HepG2 (cell line): ENCODE results near the gene FRMPD2.

Experiments
- MYC ChIP-seq: sonication (generic); formaldehyde crosslinking; IDR thresholded peaks from 2 replicates; pipeline ENCODE4 v1.9.0; 2021; ENCODE audit warnings: missing genetic modification reagents, borderline replicate concordance
- NFYB ChIP-seq: sonication (generic); formaldehyde crosslinking; IDR thresholded peaks from 2 replicates; pipeline ENCODE4 v1.4.0; 2020; ENCODE audit warnings: missing genetic modification reagents
- NR3C1 ChIP-seq: sonication (generic); formaldehyde crosslinking; IDR thresholded peaks from 2 replicates; pipeline ENCODE4 v1.4.0; 2020; ENCODE audit warnings: missing genetic modification reagents
- POLR2A ChIP-seq, 2 experiments: IDR thresholded peaks; 2 replicates each; pipeline ENCODE4 v1.6.1; 2011; ENCODE audit warnings: low read depth in 2 of 2, low read length in 2 of 2, mild to moderate bottlenecking in 1 of 2, moderate library complexity in 1 of 2; ENCODE audit not compliant: insufficient read depth in 1 of 2
- RBFOX2 ChIP-seq: fragments of 200-400 bp; formaldehyde crosslinking; IDR thresholded peaks from 2 replicates; pipeline ENCODE4 v1.6.1; 2017; ENCODE audit warnings: low read depth, mild to moderate bottlenecking, low read length
- RBM22 ChIP-seq: fragments of 200-400 bp; formaldehyde crosslinking; optimal IDR thresholded peaks from 2 replicates; pipeline ENCODE3; 2017; ENCODE audit warnings: mild to moderate bottlenecking, low read length, moderate library complexity
- ZNF121 ChIP-seq: sonication (generic); formaldehyde crosslinking; IDR thresholded peaks from 2 replicates; pipeline ENCODE4 v1.5.0; 2020; ENCODE audit warnings: mild to moderate bottlenecking, missing genetic modification reagents
- ZNF354B ChIP-seq: sonication (generic); formaldehyde crosslinking; IDR thresholded peaks from 2 replicates; pipeline ENCODE4 v1.8.0; 2022; ENCODE audit warnings: mild to moderate bottlenecking, missing genetic modification reagents
- ZNF605 ChIP-seq: sonication (generic); formaldehyde crosslinking; IDR thresholded peaks from 2 replicates; pipeline ENCODE4 v1.8.0; 2022; ENCODE audit warnings: mild to moderate bottlenecking, missing genetic modification reagents
- TF ChIP-seq, protein P1 (sequence below): sonication (generic); formaldehyde crosslinking; IDR thresholded peaks from 2 replicates; pipeline ENCODE4 v1.4.0; 2020; ENCODE audit warnings: missing genetic modification reagents
- TF ChIP-seq, protein P2 (sequence below): sonication (generic); formaldehyde crosslinking; IDR thresholded peaks from 2 replicates; pipeline ENCODE4 v1.4.0; 2020; ENCODE audit warnings: missing genetic modification reagents
- TF ChIP-seq, protein P3 (sequence below): sonication (generic); formaldehyde crosslinking; IDR thresholded peaks from 2 replicates; pipeline ENCODE4 v1.5.1; 2020; ENCODE audit warnings: mild to moderate bottlenecking, missing genetic modification reagents

DNA sequence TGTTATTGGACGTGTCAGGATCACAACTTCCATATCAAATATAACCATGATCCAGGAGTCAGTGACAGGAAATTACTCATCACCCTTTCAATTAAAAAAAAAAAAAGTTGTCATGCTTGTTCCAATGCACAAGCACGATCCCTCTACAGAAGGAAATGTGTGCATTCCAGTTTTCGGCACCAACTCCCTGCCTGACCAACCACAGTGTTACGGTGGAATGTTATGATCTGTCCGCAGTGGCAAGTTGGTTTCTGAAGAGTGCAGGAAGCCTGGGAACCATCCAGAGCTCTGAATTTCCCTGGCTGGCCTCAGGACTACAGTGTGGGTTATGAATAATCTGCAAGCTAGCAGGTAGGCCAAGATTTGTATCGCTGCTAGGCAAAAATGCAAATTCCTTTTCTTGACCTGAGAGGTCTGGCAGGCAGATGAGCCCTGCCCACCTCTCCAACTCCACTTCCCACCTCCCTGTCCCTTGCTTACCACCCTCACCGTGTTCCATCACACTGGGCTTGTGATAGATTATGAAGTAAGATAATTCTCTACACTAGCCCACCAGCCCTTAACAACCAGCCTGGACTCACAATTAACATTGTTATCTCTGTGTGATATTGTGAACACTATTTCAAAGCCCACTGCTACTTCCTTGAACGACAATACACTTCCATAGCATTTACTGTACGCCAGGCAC lies 20.4 kb downstream of the FRMPD2 start:
- no peak for TF ChIP-seq RBFOX2
- TF ChIP-seq MYC (CRISPR knock-in tag): no peak
- TF ChIP-seq RBM22: no peak
- no peak for TF ChIP-seq NR3C1
- no peak for TF ChIP-seq NFYB (CRISPR knock-in tag)
- TF ChIP-seq, protein P1, sequence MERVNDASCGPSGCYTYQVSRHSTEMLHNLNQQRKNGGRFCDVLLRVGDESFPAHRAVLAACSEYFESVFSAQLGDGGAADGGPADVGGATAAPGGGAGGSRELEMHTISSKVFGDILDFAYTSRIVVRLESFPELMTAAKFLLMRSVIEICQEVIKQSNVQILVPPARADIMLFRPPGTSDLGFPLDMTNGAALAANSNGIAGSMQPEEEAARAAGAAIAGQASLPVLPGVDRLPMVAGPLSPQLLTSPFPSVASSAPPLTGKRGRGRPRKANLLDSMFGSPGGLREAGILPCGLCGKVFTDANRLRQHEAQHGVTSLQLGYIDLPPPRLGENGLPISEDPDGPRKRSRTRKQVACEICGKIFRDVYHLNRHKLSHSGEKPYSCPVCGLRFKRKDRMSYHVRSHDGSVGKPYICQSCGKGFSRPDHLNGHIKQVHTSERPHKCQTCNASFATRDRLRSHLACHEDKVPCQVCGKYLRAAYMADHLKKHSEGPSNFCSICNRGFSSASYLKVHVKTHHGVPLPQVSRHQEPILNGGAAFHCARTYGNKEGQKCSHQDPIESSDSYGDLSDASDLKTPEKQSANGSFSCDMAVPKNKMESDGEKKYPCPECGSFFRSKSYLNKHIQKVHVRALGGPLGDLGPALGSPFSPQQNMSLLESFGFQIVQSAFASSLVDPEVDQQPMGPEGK (CRISPR knock-in tag): no peak
- TF ChIP-seq, protein P2, sequence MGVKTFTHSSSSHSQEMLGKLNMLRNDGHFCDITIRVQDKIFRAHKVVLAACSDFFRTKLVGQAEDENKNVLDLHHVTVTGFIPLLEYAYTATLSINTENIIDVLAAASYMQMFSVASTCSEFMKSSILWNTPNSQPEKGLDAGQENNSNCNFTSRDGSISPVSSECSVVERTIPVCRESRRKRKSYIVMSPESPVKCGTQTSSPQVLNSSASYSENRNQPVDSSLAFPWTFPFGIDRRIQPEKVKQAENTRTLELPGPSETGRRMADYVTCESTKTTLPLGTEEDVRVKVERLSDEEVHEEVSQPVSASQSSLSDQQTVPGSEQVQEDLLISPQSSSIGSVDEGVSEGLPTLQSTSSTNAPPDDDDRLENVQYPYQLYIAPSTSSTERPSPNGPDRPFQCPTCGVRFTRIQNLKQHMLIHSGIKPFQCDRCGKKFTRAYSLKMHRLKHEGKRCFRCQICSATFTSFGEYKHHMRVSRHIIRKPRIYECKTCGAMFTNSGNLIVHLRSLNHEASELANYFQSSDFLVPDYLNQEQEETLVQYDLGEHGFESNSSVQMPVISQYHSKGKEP: no peak
- TF ChIP-seq ZNF354B (CRISPR knock-in tag): no peak
- no peak for TF ChIP-seq ZNF121 (CRISPR knock-in tag)
- no peak for TF ChIP-seq POLR2A (IDR thresholded peaks at IDR 0.05; ENCODE audit: insufficient read depth in 1 of 2, low read depth in 2 of 2, low read length in 2 of 2)
- TF ChIP-seq ZNF605: no peak
- TF ChIP-seq, protein P3, sequence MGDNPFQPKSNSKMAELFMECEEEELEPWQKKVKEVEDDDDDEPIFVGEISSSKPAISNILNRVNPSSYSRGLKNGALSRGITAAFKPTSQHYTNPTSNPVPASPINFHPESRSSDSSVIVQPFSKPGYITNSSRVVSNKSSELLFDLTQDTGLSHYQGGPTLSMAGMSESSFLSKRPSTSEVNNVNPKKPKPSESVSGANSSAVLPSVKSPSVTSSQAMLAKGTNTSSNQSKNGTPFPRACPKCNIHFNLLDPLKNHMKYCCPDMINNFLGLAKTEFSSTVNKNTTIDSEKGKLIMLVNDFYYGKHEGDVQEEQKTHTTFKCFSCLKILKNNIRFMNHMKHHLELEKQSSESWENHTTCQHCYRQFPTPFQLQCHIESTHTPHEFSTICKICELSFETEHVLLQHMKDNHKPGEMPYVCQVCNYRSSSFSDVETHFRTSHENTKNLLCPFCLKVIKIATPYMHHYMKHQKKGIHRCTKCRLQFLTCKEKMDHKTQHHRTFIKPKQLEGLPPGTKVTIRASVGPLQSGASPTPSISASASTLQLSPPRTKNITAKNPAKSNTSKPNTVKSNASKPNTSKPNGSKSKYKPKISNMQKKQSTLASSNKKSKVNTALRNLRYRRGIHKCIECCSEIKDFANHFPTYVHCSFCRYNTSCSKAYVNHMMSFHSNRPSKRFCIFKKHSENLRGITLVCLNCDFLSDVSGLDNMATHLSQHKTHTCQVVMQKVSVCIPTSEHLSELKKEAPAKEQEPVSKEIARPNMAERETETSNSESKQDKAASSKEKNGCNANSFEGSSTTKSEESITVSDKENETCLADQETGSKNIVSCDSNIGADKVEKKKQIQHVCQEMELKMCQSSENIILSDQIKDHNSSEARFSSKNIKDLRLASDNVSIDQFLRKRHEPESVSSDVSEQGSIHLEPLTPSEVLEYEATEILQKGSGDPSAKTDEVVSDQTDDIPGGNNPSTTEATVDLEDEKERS: no peak
